T-helper 1 cell (primary cell): ENCODE data around the gene TMEM179.
"Not testable (repeated sequence)": the region's sequence is repeated elsewhere in the genome, so short reads cannot be mapped to it uniquely, and the experiment has no call there.

ENCODE experiments used
- DNase-seq, 5 donors: peaks; one replicate each; pipeline ENCODE4 v3.0.0-alpha.2; 2012 to 2020

TMEM179 gene

DNA sequence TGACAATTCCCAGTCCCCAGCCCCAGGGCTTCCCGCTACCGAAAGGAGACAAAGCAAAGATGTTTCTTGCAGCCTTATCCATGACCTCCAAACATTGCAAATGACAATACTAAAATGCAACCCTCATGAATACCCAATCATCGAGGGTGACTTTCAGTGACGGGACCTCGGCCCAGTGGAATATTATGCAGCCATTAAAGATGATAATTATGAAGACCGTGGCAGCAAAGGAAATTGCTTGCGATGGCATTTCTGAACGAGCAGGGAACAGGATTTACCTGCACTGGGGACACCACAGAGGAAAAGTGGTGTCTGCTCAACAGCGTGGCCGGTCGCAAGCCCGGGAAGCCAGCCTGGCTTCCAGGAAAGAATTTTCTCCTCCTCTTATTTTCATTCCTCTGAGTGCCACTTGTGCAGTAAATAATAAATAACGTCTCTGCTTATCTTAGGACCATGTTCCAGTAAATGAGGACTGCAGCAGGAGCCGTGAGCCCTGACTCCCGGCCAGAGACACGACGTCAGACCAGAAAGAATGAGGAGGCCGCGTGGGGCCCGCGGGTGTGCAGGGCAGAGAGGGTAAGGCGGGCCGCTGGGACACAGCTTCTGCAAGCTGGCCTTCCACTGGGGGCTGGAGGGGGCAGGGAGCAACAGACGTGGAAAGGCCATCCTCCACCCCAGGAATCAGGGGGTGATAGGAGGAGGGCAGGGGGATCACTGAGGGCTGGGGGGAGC is 18.4 kb downstream of the TMEM179 start:
- no peak for DNase-seq

- DNase-seq: no peak
These were observed 20.0 kb downstream of the TMEM179 start for GRCh38 chr14:104584557-104584956.

- no peak for DNase-seq
These were observed 20.9 kb downstream of the TMEM179 start for GRCh38 chr14:104583424-104584306.

GRCh38 chr14:104582662-104583061 is 21.9 kb downstream of the TMEM179 start:
- DNase-seq: no peak

DNA sequence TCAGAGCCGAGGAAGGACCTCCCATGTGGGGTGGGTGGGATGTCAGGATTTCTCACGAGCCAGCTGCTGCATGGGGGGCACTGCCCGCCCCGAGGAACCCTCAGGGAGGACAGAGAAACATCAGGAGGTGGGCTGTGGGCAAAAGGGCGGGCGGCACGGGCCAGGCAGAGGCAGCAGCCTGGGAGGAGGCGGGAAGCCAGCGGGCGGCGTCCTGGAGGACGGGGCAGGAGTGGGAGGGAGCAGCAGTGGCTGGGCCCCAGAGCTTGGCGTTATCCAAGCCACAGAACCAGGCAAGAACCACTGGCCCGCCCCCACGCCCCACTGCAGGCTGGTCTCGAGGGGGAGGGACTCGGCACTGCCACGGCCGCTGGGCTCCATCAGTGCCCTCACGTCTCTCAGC is 22.6 kb downstream of the TMEM179 start:
- no peak for DNase-seq

DNA sequence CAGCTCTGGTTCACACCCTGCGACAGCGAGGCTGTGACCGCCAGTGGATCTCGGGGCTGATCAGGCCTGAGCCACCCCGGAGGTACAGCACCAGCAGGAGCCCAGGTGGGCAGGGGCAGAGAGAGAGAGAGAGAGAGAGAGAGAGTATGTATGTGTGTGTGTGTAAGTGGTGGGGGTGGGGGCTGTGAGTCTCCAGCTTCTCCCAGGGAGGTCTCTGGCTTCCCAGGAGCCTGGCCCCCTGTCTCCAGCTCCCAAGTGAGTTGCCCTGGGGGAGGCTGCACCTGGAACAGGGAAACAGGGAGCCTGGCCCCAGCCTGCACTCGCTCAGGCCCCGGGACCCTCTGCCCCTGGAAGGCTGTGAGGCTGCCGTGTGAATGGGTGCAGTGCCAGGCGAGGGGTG is 23.1 kb downstream of the TMEM179 start:
- no peak for DNase-seq

DNA sequence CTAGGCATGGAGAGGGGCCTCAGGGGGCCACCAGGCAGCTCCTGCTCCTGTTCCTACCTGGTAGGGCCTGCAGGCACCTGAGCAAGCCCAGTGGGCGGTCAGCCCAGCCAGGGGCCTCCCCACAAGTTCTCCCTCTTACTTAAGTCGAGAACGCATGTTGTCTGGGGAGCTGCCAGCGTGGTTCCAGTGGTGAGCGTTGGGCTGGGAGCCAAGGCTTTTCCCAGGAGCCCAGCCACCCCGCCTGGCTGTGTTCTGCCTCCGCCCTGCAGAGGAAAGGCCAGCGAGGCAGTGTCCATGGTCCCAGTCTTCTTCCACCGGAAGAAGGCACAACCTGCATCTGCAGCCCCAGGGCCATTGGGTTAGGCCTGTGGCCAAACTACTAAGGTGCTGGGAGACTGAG is 23.6 kb downstream of the TMEM179 start:
- no peak for DNase-seq

DNA sequence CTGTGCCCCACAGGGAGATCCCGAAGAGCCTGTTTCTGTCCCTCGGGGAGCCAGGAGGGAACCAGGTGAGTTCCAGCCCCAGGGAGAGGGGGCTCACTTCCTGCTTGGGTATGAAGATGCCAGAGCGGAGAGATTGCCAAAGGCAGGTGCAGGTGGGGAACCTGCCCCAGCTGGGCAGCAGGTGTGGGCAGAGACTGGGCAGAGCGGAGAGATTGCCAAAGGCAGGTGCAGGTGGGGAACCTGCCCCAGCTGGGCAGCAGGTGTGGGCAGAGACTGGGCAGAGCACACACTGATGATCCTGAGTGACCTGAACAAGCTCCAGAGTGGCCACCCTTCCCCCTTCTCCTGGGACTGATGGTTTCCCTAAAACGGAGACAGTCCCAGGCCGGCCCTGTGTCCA is 24.6 kb downstream of the TMEM179 start:
- DNase-seq: not testable (repeated sequence)

DNA sequence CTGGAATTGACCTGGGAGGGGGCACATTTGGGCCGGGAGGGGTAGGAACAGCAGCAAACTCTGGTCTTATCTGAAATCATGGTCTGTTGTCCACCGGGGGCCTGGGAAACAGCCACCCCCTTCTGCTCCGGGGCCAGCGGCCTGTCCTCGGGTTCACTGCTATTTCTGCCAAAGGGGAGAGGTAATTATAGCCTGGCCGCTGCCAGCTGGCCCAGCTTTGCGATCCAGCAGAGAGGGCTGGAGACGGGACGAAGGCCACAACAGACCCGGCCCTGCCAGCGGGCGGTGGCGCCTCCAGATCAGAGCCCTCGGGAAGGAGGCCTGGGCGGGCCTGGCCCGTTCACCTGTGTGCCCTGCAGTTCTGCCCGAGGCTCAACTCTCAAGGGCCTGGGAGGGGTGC is 25.1 kb downstream of the TMEM179 start, which contains the start of gene C14orf180:
C14orf180 (plus strand) TSS at position 258 of the 400 bp plus-strand sequence. CDS start 6,667 bp downstream, outside the sequence.
- DNase-seq: no peak

DNA sequence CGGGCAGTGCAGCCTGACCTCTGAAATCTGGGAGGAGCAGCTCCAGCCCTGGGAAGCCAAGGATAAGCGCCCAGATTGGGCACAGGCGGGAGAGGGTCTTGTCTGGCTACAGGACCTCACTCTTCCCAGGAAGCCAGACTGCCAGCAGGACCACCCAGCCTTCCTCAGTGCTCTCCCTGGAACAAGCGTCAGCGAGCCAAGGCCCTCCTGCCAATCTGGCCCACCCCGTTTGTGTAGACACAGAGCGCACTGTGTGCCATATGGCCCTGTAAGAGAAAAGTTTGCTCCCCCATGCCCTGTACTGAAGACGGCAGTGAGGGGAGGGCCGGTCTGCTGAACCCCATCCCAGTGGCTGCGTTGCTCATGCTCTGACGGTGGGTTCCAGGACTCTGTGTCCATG is 26.3 kb downstream of the TMEM179 start:
- DNase-seq: no peak

- DNase-seq: no peak
These were observed 26.7 kb downstream of the TMEM179 start for GRCh38 chr14:104577847-104578301.

DNA sequence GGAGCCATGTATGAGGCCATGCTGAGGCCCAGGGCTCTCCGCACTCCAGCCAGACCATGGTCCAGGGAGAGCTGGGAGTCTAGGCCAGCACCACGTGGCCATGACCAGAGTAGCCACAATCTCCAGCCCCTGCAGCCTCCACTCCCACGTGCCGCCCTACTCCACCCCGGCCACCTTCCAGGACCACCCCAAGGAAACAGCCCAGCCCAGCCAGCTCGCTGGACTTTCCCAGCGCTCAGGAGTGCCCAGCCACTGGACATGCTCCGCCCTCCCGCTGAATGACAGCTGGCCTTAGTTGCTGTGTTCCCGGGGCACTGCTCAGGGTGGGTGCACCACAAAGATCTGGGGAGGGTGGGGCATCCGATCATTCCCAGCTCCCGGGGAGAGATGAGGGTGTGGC is 27.1 kb downstream of the TMEM179 start:
- DNase-seq: no peak

- DNase-seq: no peak
These were observed 27.6 kb downstream of the TMEM179 start for GRCh38 chr14:104576970-104577332.

- no peak for DNase-seq
These were observed 28.2 kb downstream of the TMEM179 start for GRCh38 chr14:104576232-104576969.

DNA sequence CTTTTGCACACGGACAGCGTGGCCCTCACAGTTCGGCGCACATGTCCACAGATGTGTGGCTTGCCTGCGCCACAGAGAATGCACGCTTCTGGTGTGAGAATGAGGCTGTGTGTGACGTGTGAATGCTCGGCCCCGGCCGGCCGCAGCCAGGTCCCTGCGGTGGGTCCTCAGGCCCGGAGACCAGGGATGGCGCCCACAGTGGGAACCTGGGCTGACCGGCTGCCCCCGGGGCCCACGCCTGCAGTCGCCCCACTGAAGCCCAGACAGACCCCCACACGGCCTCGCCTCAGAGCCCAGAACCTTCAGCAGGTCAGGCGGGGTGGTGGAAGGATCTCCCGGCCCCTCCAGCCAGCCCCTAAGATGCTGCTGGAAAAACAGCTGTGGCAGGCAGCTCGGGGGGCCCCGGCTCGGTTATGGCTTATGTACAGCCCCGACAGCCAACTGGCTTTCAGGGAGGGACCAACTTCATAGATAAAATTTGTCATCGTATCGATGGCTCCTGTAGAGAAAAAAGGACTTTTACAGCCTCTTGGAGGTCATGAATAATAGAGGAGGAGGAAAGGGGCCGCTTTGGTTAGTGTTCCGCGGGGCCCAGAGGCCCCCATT is 29.5 kb downstream of the TMEM179 start:
- DNase-seq: no peak

GRCh38 chr14:104574536-104574935 is 30.0 kb downstream of the TMEM179 start:
- no peak for DNase-seq

- DNase-seq: no peak
These were observed 30.6 kb downstream of the TMEM179 start for GRCh38 chr14:104573930-104574329.

GRCh38 chr14:104572668-104573067 is 31.9 kb downstream of the TMEM179 start:
- DNase-seq: no peak

GRCh38 chr14:104572024-104572626 is 32.4 kb downstream of the TMEM179 start:
- no peak for DNase-seq

DNA sequence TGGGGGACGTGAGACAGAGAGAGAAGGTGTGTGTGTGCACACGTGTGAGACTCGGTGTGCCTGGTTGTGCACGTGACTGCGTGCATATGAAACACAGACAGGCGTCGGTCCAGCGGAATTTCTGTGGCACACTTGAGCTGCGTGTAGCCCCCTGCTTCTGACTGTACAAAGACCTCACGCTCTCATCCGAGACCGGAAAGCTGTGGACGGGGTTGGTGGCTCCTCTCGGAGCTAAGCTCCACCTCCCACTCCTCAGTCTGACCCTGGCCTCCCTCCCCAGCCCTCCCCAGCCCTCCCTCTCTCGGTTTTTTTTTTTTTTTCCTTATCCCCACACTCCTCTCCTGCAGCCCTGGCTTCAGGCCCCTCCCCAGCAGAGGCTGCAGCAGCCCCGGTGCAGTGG is 33.3 kb downstream of the TMEM179 start:
- no peak for DNase-seq

- DNase-seq: no peak
These were observed 35.1 kb downstream of the TMEM179 start for GRCh38 chr14:104569435-104569834.

- DNase-seq: no peak
These were observed 36.0 kb downstream of the TMEM179 start for GRCh38 chr14:104568620-104569019.

DNA sequence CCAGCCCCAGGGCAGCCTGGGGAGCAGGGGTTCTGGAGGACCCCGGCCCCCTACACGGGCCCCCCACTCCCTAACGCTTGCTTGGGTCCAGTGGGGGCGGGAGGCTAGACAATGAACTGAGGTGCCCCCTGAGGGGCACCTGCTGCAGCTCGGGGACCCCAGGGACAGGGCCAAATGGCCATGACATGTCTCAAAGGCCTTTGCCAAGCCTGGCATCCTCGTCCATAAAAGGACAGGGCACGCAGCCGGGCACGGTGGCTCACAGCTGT is 36.7 kb downstream of the TMEM179 start:
- DNase-seq: no peak
